ENCODE data around the gene SOX1.

The SOX1 gene

GRCh38 chr13:112115403-112116091 lies 48.6 kb downstream of the SOX1 start:
- no peak for TF ChIP-seq CTCF (IDR thresholded peaks at IDR 0.05; ENCODE audit: control insufficient read depth, insufficient read depth, low read depth, low read length, missing control alignments)
- H3K4me3 ChIP-seq (ENCODE audit: control insufficient read depth, low read depth, low read length) = no peak overlapping the region
- no peak for DNase-seq (ENCODE audit: low read depth)

DNA sequence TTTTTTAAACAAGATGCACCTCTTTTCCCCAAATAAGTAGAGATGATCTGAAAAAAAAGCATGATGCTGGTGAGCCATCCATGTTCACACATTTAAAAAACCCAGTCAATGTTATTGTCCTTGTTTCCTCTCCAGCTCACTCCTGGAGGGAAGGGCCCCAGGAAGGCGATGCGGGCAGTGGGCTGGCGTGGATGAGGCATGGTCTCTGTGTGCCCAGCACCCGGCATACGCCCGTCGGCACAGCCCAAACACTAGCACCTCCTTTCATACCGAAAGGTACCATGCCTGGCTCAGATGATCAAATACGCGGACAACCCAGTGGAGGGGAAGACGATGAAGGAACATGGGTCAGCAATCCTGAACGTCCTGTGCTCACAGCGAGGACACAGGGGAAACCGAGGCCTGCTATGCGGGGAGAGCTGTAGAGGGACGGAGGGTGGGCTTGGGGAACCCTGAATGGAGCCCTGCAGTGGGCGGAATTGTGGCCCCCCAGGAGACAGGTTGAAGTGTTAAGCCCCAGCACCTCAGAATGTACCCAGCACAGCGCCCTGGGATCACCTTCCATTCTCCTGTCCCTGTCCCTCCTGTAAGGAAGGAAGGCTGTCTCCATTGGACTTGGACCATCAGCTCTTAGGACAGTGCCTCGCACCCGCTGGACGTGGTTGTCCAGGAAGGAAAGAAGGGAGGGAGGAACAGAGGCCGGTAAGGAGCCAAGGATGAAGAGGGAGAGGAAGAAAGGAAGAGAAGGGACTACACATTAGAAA lies 49.4 kb downstream of the SOX1 start:
- H3K4me3 ChIP-seq (ENCODE audit: control insufficient read depth, low read depth, low read length) = no peak overlapping the region
- no peak for DNase-seq (ENCODE audit: low read depth)
- no peak for TF ChIP-seq CTCF (IDR thresholded peaks at IDR 0.05; ENCODE audit: control insufficient read depth, insufficient read depth, low read depth, low read length, missing control alignments)

DNA sequence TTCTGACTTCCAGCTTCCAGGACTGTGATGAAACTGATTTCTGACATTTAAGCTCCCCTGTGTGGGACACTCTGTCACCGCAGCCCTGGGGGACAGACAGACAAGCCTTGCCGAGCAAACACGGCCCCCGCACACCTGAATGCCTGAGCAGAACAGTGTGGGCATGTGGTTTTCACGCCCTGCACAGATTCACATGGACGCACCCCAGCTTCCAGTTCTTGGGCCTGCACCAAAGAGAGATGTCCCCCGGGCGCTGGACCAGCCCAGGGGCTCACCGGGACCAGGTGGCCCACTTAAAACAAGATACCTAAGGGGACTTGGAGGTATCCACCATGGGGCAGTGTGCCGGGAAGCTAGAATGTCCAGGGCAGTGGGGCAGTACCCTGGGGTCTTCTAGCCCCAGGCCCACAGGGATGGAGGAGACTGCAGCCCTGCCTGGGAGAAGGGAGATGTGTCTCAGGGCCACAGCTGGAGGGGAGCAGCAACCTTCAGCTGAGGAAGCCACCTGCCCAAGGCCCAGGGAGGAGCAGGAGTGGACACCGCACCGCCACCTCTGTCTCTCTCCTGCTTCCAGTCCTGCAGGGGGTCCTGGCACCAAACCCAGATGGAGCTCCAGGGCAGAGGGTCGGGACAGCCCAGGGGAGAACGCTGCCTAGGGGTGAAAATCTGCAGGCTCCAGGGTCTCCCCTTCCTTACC lies 50.5 kb downstream of the SOX1 start:
- no peak overlapping the region for H3K4me3 ChIP-seq (ENCODE audit: control insufficient read depth, low read depth, low read length)
- DNase-seq (ENCODE audit: low read depth) = no peak
- TF ChIP-seq CTCF (IDR thresholded peaks at IDR 0.05; ENCODE audit: control insufficient read depth, insufficient read depth, low read depth, low read length, missing control alignments) = no peak

GRCh38 chr13:112117955-112118302 lies 51.0 kb downstream of the SOX1 start:
- TF ChIP-seq CTCF (IDR thresholded peaks at IDR 0.05; ENCODE audit: control insufficient read depth, insufficient read depth, low read depth, low read length, missing control alignments) = no peak
- no peak for DNase-seq (ENCODE audit: low read depth)
- H3K4me3 ChIP-seq (ENCODE audit: control insufficient read depth, low read depth, low read length) = no peak overlapping the region

GRCh38 chr13:112118451-112119064 lies 51.6 kb downstream of the SOX1 start:
- H3K4me3 ChIP-seq (ENCODE audit: control insufficient read depth, low read depth, low read length) = no peak overlapping the region
- no peak for DNase-seq (ENCODE audit: low read depth)
- TF ChIP-seq CTCF (IDR thresholded peaks at IDR 0.05; ENCODE audit: control insufficient read depth, insufficient read depth, low read depth, low read length, missing control alignments) = no peak

DNA sequence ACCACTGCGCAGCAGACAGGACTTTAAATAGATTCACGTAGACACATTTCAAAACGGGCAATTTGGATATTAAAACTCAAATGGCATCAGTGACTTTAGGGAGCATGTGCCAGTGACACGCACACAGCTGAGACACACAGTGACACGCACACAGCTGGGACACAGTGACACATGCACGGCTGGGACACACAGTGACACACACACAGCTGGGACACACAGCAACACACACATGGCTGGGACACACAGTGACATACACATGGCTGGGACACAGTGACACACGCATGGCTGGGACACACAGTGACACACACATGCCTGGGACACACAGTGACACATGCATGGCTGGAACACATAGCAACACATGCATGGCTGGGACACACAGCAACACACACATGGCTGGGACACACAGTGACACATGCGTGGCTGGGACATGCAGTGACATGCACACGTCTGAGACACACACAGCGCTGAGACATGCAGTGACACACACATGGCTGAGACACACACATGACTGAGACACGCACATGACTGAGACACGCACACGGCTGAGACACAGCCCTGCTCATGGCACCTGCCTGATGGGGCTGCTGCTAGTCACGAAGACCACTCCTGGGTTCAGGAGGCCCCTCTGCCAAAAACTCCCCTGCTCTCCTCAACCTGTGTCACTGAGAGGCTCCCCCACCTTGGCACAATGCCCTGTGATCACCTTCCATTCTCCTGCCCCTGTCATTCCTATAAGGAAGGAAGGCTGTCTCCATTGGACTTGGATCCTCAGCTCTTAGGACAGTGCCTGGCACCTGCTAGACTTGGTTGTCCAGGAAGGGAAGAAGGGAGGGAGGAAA lies 52.5 kb downstream of the SOX1 start:
- no peak for TF ChIP-seq CTCF (IDR thresholded peaks at IDR 0.05; ENCODE audit: control insufficient read depth, insufficient read depth, low read depth, low read length, missing control alignments)
- H3K4me3 ChIP-seq (ENCODE audit: control insufficient read depth, low read depth, low read length) = no peak overlapping the region
- no peak for DNase-seq (ENCODE audit: low read depth)
